ENCODE data around the gene S100A4. TPM values are rescaled to one million over a fixed set of nuclear protein-coding genes. Genes with fewer than 3 reads are reported as not detected.
"Not testable (repeated sequence)": the region's sequence is repeated elsewhere in the genome, so short reads cannot be mapped to it uniquely, and the experiment has no call there.

S100A4 gene
- total and polyA plus RNA-seq, 9 donors: 12.7 to 160 (median 45.3) TPM

DNA sequence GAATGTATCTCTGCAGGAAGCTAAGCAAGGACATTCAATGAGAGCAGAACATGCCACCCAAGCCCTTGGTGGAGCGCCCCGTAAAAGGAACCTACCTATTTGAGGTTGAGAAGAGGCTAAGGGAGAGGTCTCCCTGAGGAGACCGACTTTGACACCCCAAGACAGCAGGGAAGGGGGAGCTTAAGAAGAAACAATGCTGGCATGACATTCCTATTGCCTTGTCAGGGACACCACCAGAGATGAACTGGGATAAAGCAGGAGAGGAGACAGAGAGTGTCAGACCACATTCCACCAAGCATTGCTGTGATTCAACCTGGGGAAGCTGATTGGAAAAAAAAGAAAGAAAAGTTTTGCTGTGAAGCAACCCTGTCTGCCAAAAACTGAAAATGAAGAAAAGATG is 33.3 kb upstream of the S100A4 start:
- H3K4me1 ChIP-seq (ENCODE audit: insufficient read depth): peaks cover 1% of the 10 kb centered on the region
- WGBS, 3 donors: 82 to 90% (median 87%) methylated on average over 3 of the region's 3 CpGs
- H3K9me3 ChIP-seq: no peaks in the 10 kb centered on the region
- no peak for TF ChIP-seq EP300 (IDR thresholded peaks at IDR 0.05)
- TF ChIP-seq, protein P1, sequence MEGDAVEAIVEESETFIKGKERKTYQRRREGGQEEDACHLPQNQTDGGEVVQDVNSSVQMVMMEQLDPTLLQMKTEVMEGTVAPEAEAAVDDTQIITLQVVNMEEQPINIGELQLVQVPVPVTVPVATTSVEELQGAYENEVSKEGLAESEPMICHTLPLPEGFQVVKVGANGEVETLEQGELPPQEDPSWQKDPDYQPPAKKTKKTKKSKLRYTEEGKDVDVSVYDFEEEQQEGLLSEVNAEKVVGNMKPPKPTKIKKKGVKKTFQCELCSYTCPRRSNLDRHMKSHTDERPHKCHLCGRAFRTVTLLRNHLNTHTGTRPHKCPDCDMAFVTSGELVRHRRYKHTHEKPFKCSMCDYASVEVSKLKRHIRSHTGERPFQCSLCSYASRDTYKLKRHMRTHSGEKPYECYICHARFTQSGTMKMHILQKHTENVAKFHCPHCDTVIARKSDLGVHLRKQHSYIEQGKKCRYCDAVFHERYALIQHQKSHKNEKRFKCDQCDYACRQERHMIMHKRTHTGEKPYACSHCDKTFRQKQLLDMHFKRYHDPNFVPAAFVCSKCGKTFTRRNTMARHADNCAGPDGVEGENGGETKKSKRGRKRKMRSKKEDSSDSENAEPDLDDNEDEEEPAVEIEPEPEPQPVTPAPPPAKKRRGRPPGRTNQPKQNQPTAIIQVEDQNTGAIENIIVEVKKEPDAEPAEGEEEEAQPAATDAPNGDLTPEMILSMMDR (IDR thresholded peaks at IDR 0.05): no peak
- no peak for TF ChIP-seq POLR2A (IDR thresholded peaks at IDR 0.05)
- DNase-seq: no peak
- no peak overlapping the region for H3K4me3 ChIP-seq
- H3K36me3 ChIP-seq: no peaks in the 10 kb centered on the region
- intact Hi-C loops (cut with DNase I): loop anchor here in 2 of 4 donors (5.0 to 10.0 kb wide), 3 partner anchors 46 to 196 kb away; partner anchors contain the start of genes ILF2 (in 1 of the 2), S100A1 (in 1 of the 2), S100A13 (in 1 of the 2) and SLC27A3 (in 1 of the 2)
- H3K27ac ChIP-seq: no peak overlapping the region
- no peaks in the 10 kb centered on the region for H3K27me3 ChIP-seq

DNA sequence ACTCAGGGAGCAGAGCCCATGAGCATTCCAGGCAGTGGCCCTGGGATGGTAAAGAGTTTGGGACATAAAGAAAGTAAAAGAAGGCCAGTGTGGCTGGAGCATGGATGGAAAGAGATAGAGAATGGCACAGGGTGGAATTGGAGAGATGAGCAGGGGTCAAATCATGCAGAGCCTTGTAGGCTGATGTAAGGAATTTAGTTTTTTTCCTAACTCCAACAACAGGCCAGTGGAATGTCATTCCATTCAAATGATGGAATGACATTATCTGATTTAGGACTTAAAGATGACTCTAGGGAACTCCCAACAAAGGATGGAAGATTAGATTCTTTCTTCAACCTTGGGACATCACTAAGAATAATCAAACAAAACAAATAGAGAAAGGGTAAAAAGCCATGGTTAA is 32.9 kb upstream of the S100A4 start:
- DNase-seq: no peak
- Histone ChIP-seq H3K4me3 (no peak overlapping the region), H3K27me3 (no peaks in the 10 kb centered on the region), H3K36me3 (no peaks in the 10 kb centered on the region), H3K9me3 (no peaks in the 10 kb centered on the region), H3K27ac (no peak overlapping the region), H3K4me1 (ENCODE audit: insufficient read depth) (peaks cover 1% of the 10 kb centered on the region)
- TF ChIP-seq EP300 (IDR thresholded peaks at IDR 0.05): no peak
- TF ChIP-seq, protein P1 (IDR thresholded peaks at IDR 0.05): no peak
- TF ChIP-seq POLR2A (IDR thresholded peaks at IDR 0.05): no peak
- intact Hi-C loops (cut with DNase I): loop anchor here in 2 of 4 donors (5.0 to 10.0 kb wide), 3 partner anchors 46 to 196 kb away; partner anchors contain the start of genes ILF2 (in 1 of the 2), S100A1 (in 1 of the 2), S100A13 (in 1 of the 2) and SLC27A3 (in 1 of the 2)

DNA sequence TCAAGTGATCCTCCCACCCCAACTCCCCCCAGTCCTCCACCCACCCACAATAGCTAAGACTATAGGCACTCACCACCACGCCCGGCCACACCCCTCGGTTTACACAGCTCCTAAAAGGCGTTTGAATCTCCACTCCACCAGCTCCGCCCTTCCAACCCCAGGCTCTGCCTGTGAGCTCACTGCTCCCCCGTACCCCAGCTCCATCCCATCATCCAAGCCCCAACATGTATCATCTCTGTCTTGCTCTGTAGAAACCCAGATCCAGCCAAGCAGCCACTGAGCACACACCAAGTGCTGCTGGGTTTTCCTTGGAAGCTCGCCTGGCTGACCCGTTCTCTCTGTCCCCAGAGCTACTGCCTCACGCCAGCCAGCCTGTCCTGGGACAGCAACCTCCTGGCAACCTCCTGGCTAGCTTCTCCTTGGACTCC is 32.0 kb upstream of the S100A4 start:
- no peak overlapping the region for H3K27ac ChIP-seq
- H3K36me3 ChIP-seq: no peaks in the 10 kb centered on the region
- H3K4me1 ChIP-seq (ENCODE audit: insufficient read depth): peaks cover 2% of the 10 kb centered on the region
- no peak overlapping the region for H3K4me3 ChIP-seq
- H3K27me3 ChIP-seq: no peaks in the 10 kb centered on the region
- intact Hi-C loops (cut with DNase I): loop anchor here in 2 of 4 donors (5.0 to 10.0 kb wide), 3 partner anchors 47 to 197 kb away; partner anchors contain the start of genes ILF2 (in 1 of the 2), S100A1 (in 1 of the 2), S100A13 (in 1 of the 2) and SLC27A3 (in 1 of the 2)
- no peaks in the 10 kb centered on the region for H3K9me3 ChIP-seq
- TF ChIP-seq, protein P1 (IDR thresholded peaks at IDR 0.05): no peak
- no peak for TF ChIP-seq POLR2A (IDR thresholded peaks at IDR 0.05)
- TF ChIP-seq EP300 (IDR thresholded peaks at IDR 0.05): no peak
- no peak for DNase-seq
- whole genome bisulfite sequencing, 3 donors: 83 to 88% (median 84%) methylated on average over 9 of the region's 9 CpGs

DNA sequence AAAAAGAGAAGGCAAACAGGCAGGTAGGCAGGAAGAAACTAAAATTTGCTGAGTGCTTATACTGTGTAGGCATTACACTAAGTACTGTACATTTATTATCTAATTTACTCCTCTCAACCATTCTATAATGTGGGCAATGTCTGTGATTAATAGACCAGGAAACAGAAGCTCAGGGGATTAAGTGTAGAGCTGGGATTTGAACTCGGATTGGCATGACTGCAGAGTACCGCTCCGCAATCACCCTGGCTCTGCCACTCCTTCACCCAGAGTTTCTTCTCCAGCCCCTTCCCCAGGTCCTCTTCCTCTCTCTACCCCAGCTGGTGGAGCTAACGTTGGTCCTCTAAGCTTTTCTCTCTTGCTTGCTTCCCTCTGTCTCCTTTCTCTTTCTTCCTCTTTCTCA is 31.5 kb upstream of the S100A4 start:
- H3K27ac ChIP-seq: no peak overlapping the region
- TF ChIP-seq, protein P1 (IDR thresholded peaks at IDR 0.05): no peak
- no peak for TF ChIP-seq EP300 (IDR thresholded peaks at IDR 0.05)
- TF ChIP-seq POLR2A (IDR thresholded peaks at IDR 0.05): no peak
- H3K36me3 ChIP-seq: no peaks in the 10 kb centered on the region
- H3K4me3 ChIP-seq: no peak overlapping the region
- no peaks in the 10 kb centered on the region for H3K27me3 ChIP-seq
- no peak for DNase-seq
- H3K9me3 ChIP-seq: no peaks in the 10 kb centered on the region
- 83 to 91% (median 85%) methylated on average over 4 of the region's 4 CpGs for WGBS, 3 donors
- intact Hi-C loops (cut with DNase I): loop anchor here in 2 of 4 donors (5.0 to 10.0 kb wide), 3 partner anchors 48 to 198 kb away; partner anchors contain the start of genes ILF2 (in 1 of the 2), S100A1 (in 1 of the 2), S100A13 (in 1 of the 2) and SLC27A3 (in 1 of the 2)
- peaks cover 2% of the 10 kb centered on the region for H3K4me1 ChIP-seq (ENCODE audit: insufficient read depth)

DNA sequence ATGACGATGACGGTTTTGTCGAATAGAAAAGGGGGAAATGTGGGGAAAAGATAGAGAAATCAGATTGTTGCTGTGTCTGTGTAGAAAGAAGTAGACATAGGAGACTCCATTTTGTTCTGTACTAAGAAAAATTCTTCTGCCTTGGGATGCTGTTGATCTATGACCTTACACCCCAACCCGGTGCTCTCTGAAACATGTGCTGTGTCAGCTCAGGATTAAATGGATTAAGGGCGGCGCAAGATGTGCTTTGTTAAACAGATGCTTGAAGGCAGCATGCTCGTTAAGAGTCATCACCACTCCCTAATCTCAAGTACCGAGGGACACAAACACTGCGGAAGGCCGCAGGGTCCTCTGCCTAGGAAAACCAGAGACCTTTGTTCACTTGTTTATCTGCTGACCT is 29.9 kb upstream of the S100A4 start:
- DNase-seq: not testable (repeated sequence)
- intact Hi-C loops (cut with DNase I): loop anchor here in 2 of 4 donors (5.0 to 10.0 kb wide), 3 partner anchors 49 to 199 kb away; partner anchors contain the start of genes ILF2 (in 1 of the 2), S100A1 (in 1 of the 2), S100A13 (in 1 of the 2) and SLC27A3 (in 1 of the 2)

DNA sequence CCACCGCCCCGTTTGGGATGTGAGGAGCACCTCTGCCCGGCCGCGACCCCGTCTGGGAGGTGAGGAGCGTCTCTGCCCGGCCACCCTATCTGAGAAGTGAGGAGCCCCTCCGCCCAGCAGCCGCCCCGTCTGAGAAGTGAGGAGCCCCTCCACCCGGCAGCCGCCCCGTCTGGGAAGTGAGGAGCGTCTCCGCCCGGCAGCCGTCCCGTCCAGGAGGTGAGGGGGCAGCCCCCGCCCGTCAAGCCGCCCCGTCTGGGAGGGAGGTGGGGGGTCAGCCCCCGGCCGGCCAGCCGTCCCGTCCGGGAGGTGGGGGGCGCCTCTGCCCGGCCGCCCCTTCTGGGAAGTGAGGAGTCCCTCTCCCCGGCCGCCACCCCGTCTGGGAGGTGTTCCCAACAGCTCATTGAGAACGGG is 29.5 kb upstream of the S100A4 start:
- not testable (repeated sequence) for H3K27ac ChIP-seq; H3K36me3 ChIP-seq; H3K9me3 ChIP-seq; DNase-seq; H3K4me3 ChIP-seq; H3K4me1 ChIP-seq (ENCODE audit: insufficient read depth); H3K27me3 ChIP-seq
- intact Hi-C loops (cut with DNase I): loop anchor here in 2 of 4 donors (5.0 to 10.0 kb wide), 3 partner anchors 50 to 200 kb away; partner anchors contain the start of genes ILF2 (in 1 of the 2), S100A1 (in 1 of the 2), S100A13 (in 1 of the 2) and SLC27A3 (in 1 of the 2)
- WGBS, 3 donors: 91 to 93% (median 93%) methylated on average over 17 to 35 of the region's 35 CpGs

More for the DNA sequence above, 29.9 kb upstream of the S100A4 start:
- not testable (repeated sequence) for H3K4me1 ChIP-seq (ENCODE audit: insufficient read depth); H3K4me3 ChIP-seq; H3K27ac ChIP-seq; H3K9me3 ChIP-seq; H3K27me3 ChIP-seq; H3K36me3 ChIP-seq
- WGBS, 3 donors: 87 to 89% (median 88%) methylated on average over 10 of the region's 10 CpGs
